Hematopoietic multipotent progenitor cell treated with erythropoietin and hydrocortisone succinate and interleukin-3 and kit ligand, for 17 days (in vitro differentiated cells): Measurements from ENCODE around the gene SLX4IP.
"Not testable (repeated sequence)": the region's sequence is repeated elsewhere in the genome, so short reads cannot be mapped to it uniquely, and the experiment has no call there.

Experiments
- DNase-seq: peaks from one replicate; pipeline ENCODE4 v3.0.0-alpha.2; 2015; ENCODE audit warnings: low spot score

The SLX4IP gene

GRCh38 chr20:10573273-10573950 lies 138.3 kb downstream of the SLX4IP start:
- no peak for DNase-seq

- DNase-seq, result no peak
Measured at GRCh38 chr20:10573951-10574339, 138.8 kb downstream of the SLX4IP start.

- no peak for DNase-seq
Measured at GRCh38 chr20:10576411-10577090, 141.4 kb downstream of the SLX4IP start.

GRCh38 chr20:10577648-10578047 lies 142.5 kb downstream of the SLX4IP start:
- no peak for DNase-seq

GRCh38 chr20:10578607-10579006 lies 143.5 kb downstream of the SLX4IP start:
- DNase-seq, result no peak

GRCh38 chr20:10579942-10580341 lies 144.8 kb downstream of the SLX4IP start:
- DNase-seq, result no peak

- no peak for DNase-seq
Measured at GRCh38 chr20:10580700-10581099, 145.6 kb downstream of the SLX4IP start.

GRCh38 chr20:10581823-10582222 lies 146.7 kb downstream of the SLX4IP start:
- DNase-seq, result no peak

- no peak for DNase-seq
Measured at GRCh38 chr20:10584371-10584770, 149.3 kb downstream of the SLX4IP start.

- no peak for DNase-seq
Measured at GRCh38 chr20:10585308-10585707, 150.2 kb downstream of the SLX4IP start.

GRCh38 chr20:10586296-10586695 lies 151.2 kb downstream of the SLX4IP start:
- no peak for DNase-seq

- not testable (repeated sequence) for DNase-seq
Measured at GRCh38 chr20:10590446-10590845, 155.3 kb downstream of the SLX4IP start.

GRCh38 chr20:10590950-10591671 lies 156.0 kb downstream of the SLX4IP start:
- DNase-seq, result no peak

GRCh38 chr20:10591946-10592521 lies 156.9 kb downstream of the SLX4IP start:
- DNase-seq, result no peak

- DNase-seq, result no peak
Measured at GRCh38 chr20:10594296-10594868, 159.3 kb downstream of the SLX4IP start.

GRCh38 chr20:10595266-10595665 lies 160.2 kb downstream of the SLX4IP start:
- no peak for DNase-seq

- no peak for DNase-seq
Measured at GRCh38 chr20:10595985-10596384, 160.9 kb downstream of the SLX4IP start.

GRCh38 chr20:10596710-10597121 lies 161.6 kb downstream of the SLX4IP start:
- DNase-seq, result no peak

GRCh38 chr20:10597637-10598036 lies 162.5 kb downstream of the SLX4IP start:
- DNase-seq, result no peak

GRCh38 chr20:10602221-10602871 lies 167.2 kb downstream of the SLX4IP start:
- DNase-seq, result no peak

- DNase-seq, result no peak
Measured at GRCh38 chr20:10603378-10603777, 168.3 kb downstream of the SLX4IP start.
